CD4-positive, alpha-beta T cell treated with Interleukin-4 for 1 hour (primary cell): ENCODE measurements around the gene PHACTR2.

Experiments
- DNase-seq, 2 donors: peaks; one replicate each; pipeline ENCODE4 v3.0.0-alpha.2; 2020 to 2022

Gene PHACTR2

DNA sequence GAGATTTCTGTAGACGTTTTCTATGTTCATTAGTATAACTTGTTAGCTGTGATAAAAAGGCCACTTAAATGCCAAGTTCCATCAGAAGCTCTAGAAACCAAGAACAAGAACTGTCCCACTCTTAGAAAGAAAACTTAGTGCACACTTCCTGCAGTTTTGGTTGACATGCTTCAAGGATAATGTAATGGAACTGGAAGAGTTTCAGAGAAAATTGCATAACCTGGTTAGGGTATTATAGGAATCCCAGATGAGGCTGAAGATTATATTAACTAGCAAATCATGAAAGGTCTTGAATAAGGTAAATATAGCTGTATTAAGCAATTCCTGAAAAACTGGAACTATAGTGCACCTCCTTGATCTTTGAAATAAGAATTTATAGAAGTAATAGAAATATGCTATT, 1.8 kb upstream of the PHACTR2 start:
- no peak for DNase-seq

- DNase-seq, result no peak
These were observed 1.2 kb upstream of the PHACTR2 start for GRCh38 chr6:143676437-143677045.

DNA sequence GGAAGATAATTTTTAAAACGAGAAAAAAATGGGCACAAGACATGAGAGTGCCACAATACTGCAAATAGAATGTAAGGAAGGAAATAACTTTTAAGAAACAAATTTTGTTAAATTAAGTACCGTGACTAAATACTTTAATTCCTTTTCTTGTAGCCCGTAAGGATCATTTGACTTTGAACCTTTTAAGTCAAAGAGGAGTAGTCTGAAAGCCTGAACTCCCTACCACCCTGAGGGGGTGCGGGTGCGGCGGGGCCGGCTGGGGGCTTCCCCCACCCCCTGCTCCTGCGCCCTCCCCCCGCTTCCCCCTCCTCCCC, 231 bp upstream of the PHACTR2 start:
- DNase-seq, result no peak

GRCh38 chr6:143679041-143679440, 1.3 kb downstream of the PHACTR2 start:
- no peak for DNase-seq

GRCh38 chr6:143680141-143680540, 2.4 kb downstream of the PHACTR2 start:
- DNase-seq, result no peak

- no peak for DNase-seq
These were observed 5.0 kb downstream of the PHACTR2 start for GRCh38 chr6:143682805-143683204.

- no peak for DNase-seq
These were observed 6.7 kb downstream of the PHACTR2 start for GRCh38 chr6:143684486-143684885.

DNA sequence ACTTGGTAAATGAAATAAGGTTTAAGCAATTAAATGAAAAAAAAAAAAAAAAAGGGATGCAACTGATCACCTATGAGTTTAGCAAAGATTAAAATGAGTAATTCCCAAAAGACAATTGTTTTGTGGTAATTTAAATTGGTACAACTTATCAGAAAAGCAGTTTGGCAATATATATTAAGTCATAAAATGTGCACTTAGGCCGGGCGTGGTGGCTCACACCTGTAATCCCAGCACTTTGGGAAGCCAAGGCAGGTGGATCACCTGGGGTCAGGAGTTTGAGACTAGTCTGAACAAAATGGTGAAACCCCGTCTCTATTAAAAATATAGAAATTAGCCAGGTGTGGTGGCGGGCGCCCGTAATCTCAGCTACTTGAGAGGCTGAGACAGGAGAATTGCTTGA, 7.9 kb downstream of the PHACTR2 start:
- DNase-seq, result no peak

- no peak for DNase-seq
These were observed 9.8 kb downstream of the PHACTR2 start for GRCh38 chr6:143687591-143687990.

DNA sequence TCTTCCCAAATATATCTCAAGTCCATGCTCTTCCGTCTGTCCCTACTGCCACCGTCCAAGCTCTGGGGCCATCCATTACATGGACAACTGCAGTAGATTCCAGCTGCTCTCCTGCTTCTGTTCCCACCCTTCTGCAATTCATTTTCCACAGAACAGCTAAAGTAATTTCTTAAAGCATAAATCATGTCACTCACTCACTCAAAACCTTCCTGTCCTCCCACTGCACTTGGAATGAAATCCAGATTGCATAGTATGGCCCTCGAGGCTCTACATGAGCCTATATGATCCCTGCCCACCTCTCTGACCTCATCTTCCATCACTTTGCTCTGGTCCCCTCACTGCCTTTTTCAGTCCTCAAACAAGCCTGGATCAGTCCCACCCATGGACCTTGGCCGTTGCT, 10.9 kb downstream of the PHACTR2 start:
- DNase-seq, result no peak

DNA sequence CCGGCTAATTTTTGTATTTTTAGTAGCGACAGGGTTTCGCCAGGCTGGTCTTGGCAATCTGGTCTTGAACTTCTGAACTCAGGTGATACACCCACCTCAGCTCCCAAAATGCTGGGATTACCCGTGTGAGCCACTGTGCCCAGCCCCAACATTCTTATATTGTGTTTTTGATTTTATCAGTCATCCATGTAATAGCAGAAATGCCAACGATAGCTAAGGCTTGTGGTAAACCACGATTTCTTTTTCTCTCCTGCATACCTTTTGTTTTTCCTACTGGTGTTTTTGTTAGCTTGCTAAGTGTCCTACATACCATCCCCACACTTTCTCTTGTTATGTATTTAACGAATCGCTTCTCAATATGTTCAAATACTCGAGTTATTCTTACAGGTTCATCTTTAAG, 12.1 kb downstream of the PHACTR2 start:
- DNase-seq, result no peak

DNA sequence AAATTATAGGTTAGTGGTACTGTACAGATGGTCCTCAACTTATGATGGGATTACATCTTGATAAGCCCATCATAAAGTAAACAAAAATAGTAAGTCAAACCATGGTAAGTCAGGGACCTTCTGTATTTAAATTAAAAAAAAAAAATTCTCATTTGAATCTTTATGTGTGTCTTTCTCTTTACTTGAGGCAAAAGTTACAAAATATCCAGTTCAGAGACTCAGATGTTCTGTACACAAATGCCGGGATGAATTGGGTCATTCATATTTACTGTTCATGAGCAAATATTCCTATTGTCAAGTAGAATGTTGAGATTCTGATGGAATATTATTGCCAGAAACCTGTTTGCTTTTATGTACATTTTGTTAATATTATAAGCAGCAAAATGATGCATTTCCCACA, 13.4 kb downstream of the PHACTR2 start:
- DNase-seq, result no peak

- no peak for DNase-seq
These were observed 14.3 kb downstream of the PHACTR2 start for GRCh38 chr6:143691900-143692636.

- DNase-seq, result no peak
These were observed 14.9 kb downstream of the PHACTR2 start for GRCh38 chr6:143692696-143693095.

DNA sequence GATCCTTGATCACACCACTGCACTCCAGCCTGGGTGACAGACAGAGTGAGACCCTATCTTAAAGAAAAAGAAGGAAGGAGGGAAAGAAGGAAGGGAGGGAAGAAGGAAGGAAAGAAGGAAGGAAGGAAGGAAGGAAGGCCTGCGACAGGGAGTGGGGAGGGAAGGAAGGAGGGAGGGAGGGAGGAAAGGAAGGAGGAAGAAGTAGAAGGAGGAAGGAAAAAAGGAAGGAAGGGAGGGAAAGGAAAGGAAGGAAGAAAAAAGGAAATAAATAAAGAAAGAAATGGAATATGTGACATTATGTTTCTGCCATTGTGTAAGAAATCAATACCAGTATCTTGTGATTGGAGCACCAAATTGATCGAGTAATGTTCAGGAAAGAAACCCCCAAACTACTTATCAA, 16.2 kb downstream of the PHACTR2 start:
- no peak for DNase-seq

GRCh38 chr6:143694560-143694959, 16.8 kb downstream of the PHACTR2 start:
- DNase-seq, result no peak

DNA sequence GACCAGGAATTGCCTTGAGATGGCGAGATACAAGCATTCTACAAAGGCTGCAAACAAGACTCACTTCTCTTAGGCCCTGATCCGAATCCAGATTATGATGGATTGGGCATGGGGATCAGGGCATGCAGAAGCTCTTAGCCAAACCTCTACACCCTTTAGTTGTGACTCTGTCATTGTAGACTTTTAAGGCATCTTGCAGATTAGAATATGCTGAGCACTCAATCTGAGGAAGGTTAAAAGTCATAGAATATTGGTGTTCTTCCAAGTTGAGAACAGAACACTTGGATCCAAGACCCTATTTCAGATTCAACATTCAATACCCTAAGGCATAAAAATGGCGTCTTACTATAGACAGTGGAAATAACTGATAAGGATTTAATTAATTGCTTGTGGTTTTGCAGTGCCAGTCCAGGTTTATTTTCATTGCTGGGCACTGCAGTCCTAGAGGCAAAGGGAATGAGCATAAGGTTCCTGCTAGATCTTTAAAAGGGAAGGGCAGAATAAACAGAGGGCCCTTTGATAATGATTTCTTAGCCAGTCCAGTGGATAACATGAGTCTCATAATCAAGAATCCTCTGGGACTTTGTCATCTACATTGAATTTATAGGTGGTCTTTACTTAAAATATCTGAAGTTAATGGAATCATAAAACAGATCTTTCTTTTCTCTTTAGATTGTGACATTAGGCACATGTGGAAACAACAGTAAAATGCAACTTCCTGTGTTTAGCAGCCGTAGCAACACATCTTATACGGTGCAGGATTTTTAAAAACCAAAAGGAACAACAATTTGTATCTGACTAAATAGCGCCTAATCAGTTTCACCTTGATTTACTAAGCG, 17.6 kb downstream of the PHACTR2 start:
- DNase-seq, result no peak

DNA sequence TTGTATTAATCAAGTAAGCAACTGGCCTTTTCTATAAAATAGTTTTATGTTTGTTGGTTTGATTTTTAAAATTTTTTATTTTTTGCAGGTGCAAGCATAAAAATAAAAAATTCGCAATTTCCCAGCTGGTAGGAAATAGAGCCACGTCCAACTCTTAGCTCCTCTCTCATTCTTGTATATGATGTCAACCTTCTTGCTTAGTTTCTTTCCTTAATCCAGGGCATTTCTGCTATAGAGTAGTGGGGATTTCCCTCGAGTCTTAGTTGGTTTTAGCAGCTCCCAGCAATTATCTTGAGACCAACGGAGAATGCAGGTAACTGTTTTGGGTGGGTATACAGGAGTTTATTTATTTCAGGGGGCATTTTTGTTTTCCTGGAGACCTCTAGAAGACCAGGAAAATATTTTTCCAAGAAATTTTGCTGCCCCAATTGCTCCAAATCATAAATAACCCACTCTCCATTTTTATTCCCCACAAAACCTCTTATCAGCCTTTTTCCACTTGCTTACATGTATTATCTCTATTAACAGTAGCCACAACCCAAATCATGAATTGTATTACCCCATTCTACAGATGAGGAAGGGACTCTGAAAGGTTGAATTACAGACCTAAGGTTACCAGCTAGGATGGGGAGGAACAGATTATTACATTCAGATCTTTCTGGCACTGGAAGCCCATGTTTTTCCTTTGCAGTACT, 18.4 kb downstream of the PHACTR2 start:
- no peak for DNase-seq

- DNase-seq, result no peak
These were observed 18.9 kb downstream of the PHACTR2 start for GRCh38 chr6:143696664-143697000.

DNA sequence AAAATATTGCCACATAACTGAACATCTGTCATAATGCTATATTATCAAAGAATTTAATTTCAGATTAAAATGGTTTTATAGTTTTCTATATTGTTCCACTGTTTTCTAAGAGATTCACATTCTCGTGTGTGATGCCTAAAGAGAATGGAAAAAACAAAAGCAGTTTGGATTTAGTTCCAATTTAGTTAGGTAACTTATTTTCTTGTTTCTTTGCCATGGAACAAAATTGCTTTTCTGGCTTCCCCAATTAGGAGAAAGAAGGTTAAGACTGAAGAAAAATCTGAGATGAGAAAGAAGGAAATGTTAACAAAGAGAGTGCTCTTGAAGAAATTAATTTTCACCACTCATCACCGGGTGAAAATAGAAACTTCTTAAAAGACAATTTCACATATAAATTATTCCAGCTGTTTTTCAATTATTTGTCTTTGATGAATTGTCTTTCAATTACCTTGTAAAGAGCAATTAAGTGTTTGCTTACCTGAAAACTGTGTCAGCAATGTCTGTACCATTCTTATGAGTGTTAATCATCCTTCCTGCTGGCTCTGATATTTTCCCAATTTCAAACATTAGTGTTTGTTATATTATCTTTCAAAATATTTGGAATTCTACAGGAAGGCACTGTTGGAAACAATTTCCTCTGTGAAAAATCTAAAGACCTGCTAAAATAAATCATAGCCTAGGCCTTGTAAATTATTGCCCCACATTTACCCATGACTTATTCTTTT, 19.5 kb downstream of the PHACTR2 start:
- no peak for DNase-seq

DNA sequence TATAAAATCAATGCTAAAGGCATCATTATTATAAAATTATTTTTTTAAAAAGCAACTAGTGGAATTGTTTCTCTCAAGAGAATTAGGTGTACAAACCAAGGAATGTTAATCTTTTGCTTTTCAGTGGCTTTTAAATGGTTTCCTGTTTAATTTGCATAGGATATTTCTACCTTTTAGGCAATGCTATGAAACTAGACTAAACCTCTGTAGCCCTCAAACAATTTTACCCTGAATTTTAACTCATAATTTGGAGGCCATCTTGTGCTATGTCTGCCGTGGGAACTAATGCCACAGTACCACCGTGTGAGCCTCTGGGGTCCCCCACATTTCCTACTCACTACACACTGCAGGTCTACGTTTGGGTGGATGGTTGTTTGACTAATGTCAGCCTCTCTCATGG, 20.6 kb downstream of the PHACTR2 start:
- no peak for DNase-seq

DNA sequence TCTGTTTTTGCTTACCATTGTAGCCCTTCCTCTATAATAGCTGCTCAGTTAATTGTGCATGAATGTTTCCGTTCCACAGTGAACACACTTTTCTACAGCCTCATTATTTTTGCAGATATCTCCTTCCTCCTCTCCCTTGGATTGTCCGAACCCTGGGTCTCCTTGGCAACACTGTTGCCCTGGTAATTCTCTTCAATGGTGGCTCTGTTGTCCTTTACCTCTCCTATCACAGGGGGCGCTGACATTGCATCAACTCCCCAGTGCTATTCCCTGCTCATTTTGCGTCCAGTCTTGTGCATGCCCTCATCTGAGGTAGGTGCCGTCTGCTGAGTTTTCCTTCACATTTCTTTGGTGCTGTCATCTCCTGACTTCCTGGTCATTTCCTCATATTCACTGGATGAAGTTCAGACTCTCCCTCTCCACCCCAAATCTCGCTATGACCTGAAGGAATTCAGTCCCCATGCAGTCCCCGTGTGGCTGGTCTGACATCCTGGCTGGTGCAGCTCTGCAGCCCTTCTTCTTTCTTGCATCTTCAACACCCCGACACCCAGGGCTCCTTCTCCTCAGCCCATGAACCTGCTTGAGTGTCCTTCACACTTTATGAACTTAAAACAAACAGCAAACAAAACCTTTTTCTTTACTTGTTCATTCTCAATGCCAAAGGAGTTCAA, 21.1 kb downstream of the PHACTR2 start:
- no peak for DNase-seq
